Measurements from ENCODE around the gene RAD51B.

- TF ChIP-seq EZH2 (IDR thresholded peaks at IDR 0.05) = no peak
- TF ChIP-seq POLR2AphosphoS5 (IDR thresholded peaks at IDR 0.05; ENCODE audit: borderline replicate concordance, low read depth, low read length) = no peak
- no peak for TF ChIP-seq FOXP2 (optimal IDR thresholded peaks at IDR 0.05; ENCODE audit: control extremely low read depth, extremely low read length, insufficient read depth)
These were observed 391.2 kb downstream of the RAD51B start for GRCh38 chr14:68210729-68211299.
